Neural progenitor cell (in vitro differentiated cells): Measurements from ENCODE around the gene RNF212B. TPM values are rescaled to one million over a fixed set of nuclear protein-coding genes. Genes with fewer than 3 reads are reported as not detected.

ENCODE experiments used
- DNase-seq: peaks from one replicate; pipeline ENCODE4 v3.0.0-alpha.2; 2016; ENCODE audit warnings: low spot score
- H2AFZ ChIP-seq: fragments of 200-600 bp; sonication (generic); replicated peaks from 2 replicates; pipeline ENCODE4 v1.6.1; 2016; ENCODE audit warnings: antibody characterized with exemption
- H3F3A ChIP-seq: fragments of 200-600 bp; sonication (generic); 2 replicates; pipeline ENCODE4 v1.6.1; 2016; ENCODE audit warnings: antibody characterized with exemption, low read depth
- H3K27ac ChIP-seq: fragments of 200-600 bp; sonication (generic); 2 replicates; pipeline ENCODE4 v1.5.1; 2016; ENCODE audit warnings: mild to moderate bottlenecking
- H3K27me3 ChIP-seq: fragments of 200-600 bp; sonication (generic); 2 replicates; pipeline ENCODE4 v1.6.1; 2016; ENCODE audit warnings: mild to moderate bottlenecking, moderate library complexity
- H3K36me3 ChIP-seq: fragments of 200-600 bp; sonication (generic); 2 replicates; pipeline ENCODE4 v1.5.1; 2016
- H3K4me1 ChIP-seq: fragments of 200-600 bp; sonication (generic); 2 replicates; pipeline ENCODE4 v1.6.1; 2016; ENCODE audit warnings: mixed run types
- H3K4me2 ChIP-seq: fragments of 200-600 bp; sonication (generic); 2 replicates; pipeline ENCODE4 v1.6.1; 2016
- H3K4me3 ChIP-seq: fragments of 200-600 bp; sonication (generic); 2 replicates; pipeline ENCODE4 v1.5.1; 2016
- H3K79me2 ChIP-seq: fragments of 200-600 bp; sonication (generic); 2 replicates; pipeline ENCODE4 v1.6.1; 2016; ENCODE audit warnings: low read depth
- H3K9ac ChIP-seq: fragments of 200-600 bp; sonication (generic); 2 replicates; pipeline ENCODE4 v1.6.1; 2016
- H3K9me3 ChIP-seq: fragments of 200-600 bp; sonication (generic); 2 replicates; pipeline ENCODE4 v1.5.1; 2016; ENCODE audit warnings: low read depth
- H4K20me1 ChIP-seq: fragments of 200-600 bp; sonication (generic); 2 replicates; pipeline ENCODE4 v1.6.1; 2016; ENCODE audit warnings: low read depth
- H3K27ac Mint-ChIP-seq: 3 replicates; pipeline ENCODE4 v1.8.0; 2021; ENCODE audit warnings: mixed read lengths
- H3K27me3 Mint-ChIP-seq: 2 replicates; pipeline ENCODE4 v1.8.0; 2022; ENCODE audit warnings: low read depth, mild to moderate bottlenecking, inconsistent platforms, moderate library complexity, mixed read lengths; ENCODE audit not compliant: insufficient read depth
- H3K36me3 Mint-ChIP-seq: 3 replicates; pipeline ENCODE4 v1.8.0; 2021; ENCODE audit warnings: mixed read lengths
- H3K4me1 Mint-ChIP-seq: 3 replicates; pipeline ENCODE4 v1.8.0; 2021; ENCODE audit warnings: mixed read lengths
- H3K4me3 Mint-ChIP-seq: 3 replicates; pipeline ENCODE4 v1.8.0; 2021; ENCODE audit warnings: mild to moderate bottlenecking, moderate library complexity, mixed read lengths
- H3K9me3 Mint-ChIP-seq: 3 replicates; pipeline ENCODE4 v1.8.0; 2020; ENCODE audit warnings: mixed read lengths
- EZH2 ChIP-seq: fragments of 200-600 bp; sonication (generic); IDR thresholded peaks from 2 replicates; pipeline ENCODE4 v1.6.1; 2017; ENCODE audit warnings: antibody characterized with exemption, mild to moderate bottlenecking, moderate library complexity
- EZH2phosphoT487 ChIP-seq: fragments of 200-600 bp; sonication (generic); IDR thresholded peaks from 2 replicates; pipeline ENCODE4 v1.6.1; 2017; ENCODE audit warnings: antibody characterized with exemption
- total RNA-seq: library from RNA; depleted of rRNA; stranded (reverse); fragments of >200 nt; gene quantifications from 2 replicates; pipeline ENCODE4 v1.2.3, GENCODE V29; 2015; ENCODE audit warnings: low replicate concordance
- TF ChIP-seq, protein P1 (sequence below): fragments of 200-600 bp; sonication (generic); IDR thresholded peaks from 2 replicates; pipeline ENCODE4 v1.5.1; 2017; ENCODE audit warnings: antibody characterized with exemption, mild to moderate bottlenecking

Gene RNF212B
- total RNA-seq, 1 donor from 2014 or later, result not detected

DNA sequence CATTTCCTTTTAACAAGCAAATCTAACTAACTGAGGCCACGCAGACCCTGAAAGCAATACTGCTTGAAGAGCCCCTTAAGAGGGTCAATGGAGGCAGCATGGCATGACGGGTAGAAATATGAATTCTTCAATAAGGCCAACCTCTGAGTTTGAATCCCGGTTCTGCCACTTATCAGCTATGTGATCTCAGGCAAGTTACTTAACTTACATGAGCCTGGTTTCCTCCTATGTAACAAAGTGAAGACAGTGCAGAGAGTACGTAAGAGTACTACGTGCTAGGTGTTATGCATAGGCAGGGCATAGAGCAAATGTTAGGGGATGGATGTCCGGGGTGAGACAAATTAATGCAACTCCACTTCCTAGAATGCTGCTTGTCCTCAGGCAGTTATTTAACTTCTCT lies 43.5 kb downstream of the RNF212B start:
- no peak overlapping the region for H2AFZ ChIP-seq
- H3K36me3 ChIP-seq, result no peaks in the 10 kb centered on the region
- H3K9ac ChIP-seq, result no peak overlapping the region
- peaks cover 34% of the 10 kb centered on the region for H3F3A ChIP-seq
- H3K27ac ChIP-seq, result peak overlapping the region; percentile 93
- H3K4me2 ChIP-seq, result peak overlapping the region; percentile 79
- H4K20me1 ChIP-seq, result peaks cover 4% of the 10 kb centered on the region
- H3K79me2 ChIP-seq, result peaks cover 67% of the 10 kb centered on the region
- H3K4me3 Mint-ChIP-seq, result no peak overlapping the region
- no peaks in the 10 kb centered on the region for H3K9me3 ChIP-seq
- DNase-seq, result no peak
- no peak overlapping the region for H3K4me3 ChIP-seq
- TF ChIP-seq, protein P1, sequence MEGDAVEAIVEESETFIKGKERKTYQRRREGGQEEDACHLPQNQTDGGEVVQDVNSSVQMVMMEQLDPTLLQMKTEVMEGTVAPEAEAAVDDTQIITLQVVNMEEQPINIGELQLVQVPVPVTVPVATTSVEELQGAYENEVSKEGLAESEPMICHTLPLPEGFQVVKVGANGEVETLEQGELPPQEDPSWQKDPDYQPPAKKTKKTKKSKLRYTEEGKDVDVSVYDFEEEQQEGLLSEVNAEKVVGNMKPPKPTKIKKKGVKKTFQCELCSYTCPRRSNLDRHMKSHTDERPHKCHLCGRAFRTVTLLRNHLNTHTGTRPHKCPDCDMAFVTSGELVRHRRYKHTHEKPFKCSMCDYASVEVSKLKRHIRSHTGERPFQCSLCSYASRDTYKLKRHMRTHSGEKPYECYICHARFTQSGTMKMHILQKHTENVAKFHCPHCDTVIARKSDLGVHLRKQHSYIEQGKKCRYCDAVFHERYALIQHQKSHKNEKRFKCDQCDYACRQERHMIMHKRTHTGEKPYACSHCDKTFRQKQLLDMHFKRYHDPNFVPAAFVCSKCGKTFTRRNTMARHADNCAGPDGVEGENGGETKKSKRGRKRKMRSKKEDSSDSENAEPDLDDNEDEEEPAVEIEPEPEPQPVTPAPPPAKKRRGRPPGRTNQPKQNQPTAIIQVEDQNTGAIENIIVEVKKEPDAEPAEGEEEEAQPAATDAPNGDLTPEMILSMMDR, result no peak
- TF ChIP-seq EZH2phosphoT487 (no peak), EZH2 (no peak)
- peaks cover 9% of the 10 kb centered on the region for H3K36me3 Mint-ChIP-seq
- H3K27me3 ChIP-seq, result no peaks in the 10 kb centered on the region
- H3K27ac Mint-ChIP-seq, result no peak overlapping the region
- H3K9me3 Mint-ChIP-seq, result no peaks in the 10 kb centered on the region
- peaks cover 37% of the 10 kb centered on the region for H3K4me1 ChIP-seq
- no peaks in the 10 kb centered on the region for H3K27me3 Mint-ChIP-seq
- peaks cover 33% of the 10 kb centered on the region for H3K4me1 Mint-ChIP-seq

DNA sequence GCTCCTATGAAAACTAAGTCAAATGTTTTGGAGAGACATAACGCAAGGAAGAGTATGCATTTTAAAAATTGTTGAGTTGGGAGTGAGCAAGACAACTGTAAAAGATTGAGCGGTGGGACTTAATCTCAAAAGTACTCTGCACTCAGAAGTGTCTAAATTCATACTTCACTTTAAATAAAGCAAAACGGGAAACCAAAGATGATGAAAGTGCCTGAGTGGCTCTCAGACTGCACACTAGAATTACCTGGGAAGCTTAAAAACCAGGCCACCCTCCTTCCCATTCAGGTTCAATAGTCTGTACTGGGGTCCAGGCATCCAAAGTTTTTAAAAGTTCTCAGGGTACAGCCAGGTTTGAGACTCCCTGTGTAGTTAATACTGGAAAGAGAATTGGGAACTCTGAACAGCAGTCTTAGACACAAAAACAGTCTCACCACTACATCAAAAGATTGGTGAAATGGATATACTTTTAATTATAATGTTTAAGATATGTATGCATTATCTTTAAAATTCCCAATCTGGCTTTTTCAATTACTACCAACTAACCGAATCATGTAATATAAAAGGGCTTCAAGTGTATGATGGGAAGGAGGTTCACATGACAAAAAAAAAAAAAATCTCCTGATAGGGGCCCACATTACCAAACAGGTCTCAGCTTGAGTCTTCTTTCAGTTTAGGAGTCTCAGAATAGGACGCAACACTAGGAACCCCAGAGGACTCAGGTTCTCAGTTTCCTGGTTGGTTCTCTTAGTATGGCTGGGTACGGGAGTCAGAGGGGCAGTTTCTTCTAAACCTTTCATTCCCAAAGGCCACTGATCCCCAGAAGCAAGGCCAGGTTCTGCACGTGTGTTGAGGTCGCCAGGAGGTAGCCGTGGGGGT lies 47.2 kb downstream of the RNF212B start:
- peaks cover 34% of the 10 kb centered on the region for H3K4me1 Mint-ChIP-seq
- Histone ChIP-seq H3K27ac (no peak overlapping the region), H4K20me1 (peaks cover 4% of the 10 kb centered on the region), H3K4me3 (peak overlapping the region; percentile 86), H3K36me3 (no peaks in the 10 kb centered on the region), H3K27me3 (peaks cover 24% of the 10 kb centered on the region), H3F3A (peaks cover 40% of the 10 kb centered on the region), H3K4me1 (peaks cover 33% of the 10 kb centered on the region), H3K4me2 (peak overlapping the region; percentile 93), H2AFZ (no peak overlapping the region), H3K9ac (peak overlapping the region; percentile 59), H3K79me2 (peaks cover 50% of the 10 kb centered on the region), H3K9me3 (no peaks in the 10 kb centered on the region)
- H3K27ac Mint-ChIP-seq, result peak overlapping the region; percentile 54
- TF ChIP-seq EZH2 (no peak), EZH2phosphoT487 (no peak)
- TF ChIP-seq, protein P1, result no peak
- no peaks in the 10 kb centered on the region for H3K9me3 Mint-ChIP-seq
- H3K4me3 Mint-ChIP-seq, result peak overlapping the region; percentile 99
- no peaks in the 10 kb centered on the region for H3K36me3 Mint-ChIP-seq
- H3K27me3 Mint-ChIP-seq, result no peaks in the 10 kb centered on the region
- DNase-seq, result no peak

DNA sequence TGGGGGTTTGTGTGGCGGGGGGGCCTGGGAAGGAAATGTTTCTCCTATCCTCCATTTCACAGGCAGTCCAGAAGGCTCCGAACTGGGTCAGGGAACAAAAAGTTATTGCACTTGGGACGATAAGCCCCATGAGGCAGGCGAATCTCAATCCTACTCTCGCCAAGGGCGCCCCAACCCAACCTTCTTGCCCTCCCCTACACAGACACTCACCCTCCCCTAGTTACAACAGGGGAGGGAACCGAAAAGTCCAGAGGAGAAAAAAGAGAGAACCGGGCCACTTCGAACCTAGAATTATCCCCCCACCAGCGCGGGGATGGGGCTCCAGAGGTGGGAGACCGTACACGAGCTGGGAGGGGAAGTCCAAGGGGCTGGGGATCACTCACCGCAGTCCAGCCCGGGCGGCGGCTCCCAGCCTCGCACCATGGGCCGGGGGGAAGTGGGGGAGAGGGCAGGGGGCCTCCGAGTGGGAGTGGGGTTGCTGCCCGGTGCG lies 47.8 kb downstream of the RNF212B start:
- H3K4me2 ChIP-seq, result peak overlapping the region; percentile 93
- H2AFZ ChIP-seq, result peak overlapping the region; percentile 53
- no peaks in the 10 kb centered on the region for H3K36me3 ChIP-seq
- Mint-ChIP-seq H3K36me3 (no peaks in the 10 kb centered on the region), H3K9me3 (no peaks in the 10 kb centered on the region), H3K27me3 (no peaks in the 10 kb centered on the region), H3K27ac (no peak overlapping the region), H3K4me1 (peaks cover 28% of the 10 kb centered on the region), H3K4me3 (peak overlapping the region; percentile 99)
- peaks cover 27% of the 10 kb centered on the region for H3K4me1 ChIP-seq
- no peak overlapping the region for H3K27ac ChIP-seq
- H3K9me3 ChIP-seq, result no peaks in the 10 kb centered on the region
- peak overlapping the region; percentile 86 for H3K4me3 ChIP-seq
- peak overlapping the region; percentile 59 for H3K9ac ChIP-seq
- H3F3A ChIP-seq, result peaks cover 33% of the 10 kb centered on the region
- peaks cover 31% of the 10 kb centered on the region for H3K27me3 ChIP-seq
- DNase-seq, result no peak
- H4K20me1 ChIP-seq, result peaks cover 4% of the 10 kb centered on the region
- H3K79me2 ChIP-seq, result peaks cover 50% of the 10 kb centered on the region
- TF ChIP-seq, protein P1, result no peak
- TF ChIP-seq EZH2, result no peak
- TF ChIP-seq EZH2phosphoT487, result no peak
